Hepatocyte (in vitro differentiated cells): ENCODE measurements around the gene RGS14.

Experiments
- CTCF ChIP-seq: fragments of 200-600 bp; sonication (generic); IDR thresholded peaks from 2 replicates; pipeline ENCODE4 v1.5.1; 2016; ENCODE audit warnings: antibody characterized with exemption, mild to moderate bottlenecking; ENCODE audit not compliant: poor library complexity
- EZH2 ChIP-seq: fragments of 200-600 bp; sonication (generic); IDR thresholded peaks from 2 replicates; pipeline ENCODE4 v1.6.1; 2016; ENCODE audit warnings: antibody characterized with exemption, mild to moderate bottlenecking, borderline replicate concordance
- EZH2phosphoT487 ChIP-seq: fragments of 200-600 bp; sonication (generic); IDR thresholded peaks from one replicate; pipeline ENCODE4 v1.6.1; 2018; ENCODE audit warnings: antibody characterized with exemption, mild to moderate bottlenecking, low read depth, moderate library complexity; ENCODE audit not compliant: unreplicated experiment, severe bottlenecking

DNA sequence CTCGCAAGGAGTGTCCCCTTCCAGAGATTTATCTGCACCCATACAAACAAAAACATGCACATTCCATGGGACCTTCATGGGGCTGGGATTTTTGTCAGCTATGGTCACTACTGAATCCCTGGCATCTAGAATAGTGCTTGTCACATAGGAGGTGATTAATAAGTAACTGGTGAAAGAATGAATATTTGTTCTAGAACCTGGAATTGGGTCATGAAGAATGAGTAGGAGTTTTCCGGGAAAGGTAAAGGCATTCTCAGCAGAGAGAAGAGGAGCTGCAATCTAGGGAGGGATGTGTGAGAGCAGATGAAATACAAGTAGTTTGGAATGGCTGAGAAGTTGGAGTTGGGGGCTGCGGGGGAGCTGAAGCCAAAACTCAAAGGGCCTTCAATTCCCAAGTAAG is 3.5 kb upstream of the RGS14 start:
- no peak for TF ChIP-seq CTCF
- TF ChIP-seq EZH2, result no peak
- TF ChIP-seq EZH2phosphoT487, result no peak
